HG03066 (cell line): ENCODE results near the gene CAMTA1.

Experiments used
- ATAC-seq: cut with Tn5 transposase; IDR thresholded peaks from one replicate; pipeline ENCODE4 v1.9.1; 2021; ENCODE audit warnings: low read depth; ENCODE audit not compliant: unreplicated experiment

Gene CAMTA1

GRCh38 chr1:6996866-6997265 lies 211.6 kb downstream of the CAMTA1 start:
- ATAC-seq = no peak

GRCh38 chr1:6998267-6998666 lies 213.0 kb downstream of the CAMTA1 start:
- ATAC-seq = no peak

- no peak for ATAC-seq
Observed at GRCh38 chr1:6999826-7000225, 214.6 kb downstream of the CAMTA1 start.

GRCh38 chr1:7000720-7001119 lies 215.5 kb downstream of the CAMTA1 start:
- no peak for ATAC-seq

GRCh38 chr1:7002728-7003127 lies 217.5 kb downstream of the CAMTA1 start:
- ATAC-seq = no peak

GRCh38 chr1:7003676-7004075 lies 218.4 kb downstream of the CAMTA1 start:
- no peak for ATAC-seq

GRCh38 chr1:7004181-7004580 lies 218.9 kb downstream of the CAMTA1 start:
- ATAC-seq = no peak

- ATAC-seq = no peak
Observed at GRCh38 chr1:7005762-7006161, 220.5 kb downstream of the CAMTA1 start.

- no peak for ATAC-seq
Observed at GRCh38 chr1:7006996-7007871, 222.0 kb downstream of the CAMTA1 start.

GRCh38 chr1:7007902-7008301 lies 222.6 kb downstream of the CAMTA1 start:
- no peak for ATAC-seq

GRCh38 chr1:7008331-7008730 lies 223.1 kb downstream of the CAMTA1 start:
- ATAC-seq = no peak

GRCh38 chr1:7008975-7009740 lies 223.9 kb downstream of the CAMTA1 start:
- ATAC-seq = no peak

GRCh38 chr1:7009741-7010525 lies 224.7 kb downstream of the CAMTA1 start:
- no peak for ATAC-seq

GRCh38 chr1:7010534-7011200 lies 225.4 kb downstream of the CAMTA1 start:
- ATAC-seq = no peak

- no peak for ATAC-seq
Observed at GRCh38 chr1:7011826-7012225, 226.6 kb downstream of the CAMTA1 start.

- ATAC-seq = no peak
Observed at GRCh38 chr1:7012461-7012924, 227.2 kb downstream of the CAMTA1 start.

- ATAC-seq = no peak
Observed at GRCh38 chr1:7013833-7014639, 228.8 kb downstream of the CAMTA1 start.

- no peak for ATAC-seq
Observed at GRCh38 chr1:7014640-7014930, 229.3 kb downstream of the CAMTA1 start.

GRCh38 chr1:7015022-7015421 lies 229.8 kb downstream of the CAMTA1 start:
- no peak for ATAC-seq

GRCh38 chr1:7018351-7018750 lies 233.1 kb downstream of the CAMTA1 start:
- ATAC-seq = no peak
